ENCODE data around the gene NME9.

NME9 gene

GRCh38 chr3:138329984-138330293, 288 bp upstream of the NME9 start:
- Mint-ChIP-seq H3K9me3 (no peaks in the 10 kb centered on the region), H3K4me3 (peak overlapping the region; percentile 85), H3K27ac (peak overlapping the region; percentile 87), H3K27me3 (no peaks in the 10 kb centered on the region), H3K36me3 (ENCODE audit: low read depth) (no peaks in the 10 kb centered on the region), H3K4me1 (ENCODE audit: low read depth) (peaks cover 34% of the 10 kb centered on the region)
- no peak for DNase-seq

- no peak for DNase-seq
- peak overlapping the region; percentile 2 for H3K4me3 Mint-ChIP-seq
- no peaks in the 10 kb centered on the region for H3K27me3 Mint-ChIP-seq
- H3K36me3 Mint-ChIP-seq (ENCODE audit: low read depth) = no peaks in the 10 kb centered on the region
- peaks cover 47% of the 10 kb centered on the region for H3K4me1 Mint-ChIP-seq (ENCODE audit: low read depth)
- H3K27ac Mint-ChIP-seq = no peak overlapping the region
- H3K9me3 Mint-ChIP-seq = no peaks in the 10 kb centered on the region
Observed at GRCh38 chr3:138328341-138328740, 1.3 kb downstream of the NME9 start.

GRCh38 chr3:138327831-138328230, 1.8 kb downstream of the NME9 start:
- H3K27me3 Mint-ChIP-seq = no peaks in the 10 kb centered on the region
- no peaks in the 10 kb centered on the region for H3K36me3 Mint-ChIP-seq (ENCODE audit: low read depth)
- no peak for DNase-seq
- no peaks in the 10 kb centered on the region for H3K9me3 Mint-ChIP-seq
- H3K4me3 Mint-ChIP-seq = no peak overlapping the region
- no peak overlapping the region for H3K27ac Mint-ChIP-seq
- H3K4me1 Mint-ChIP-seq (ENCODE audit: low read depth) = peaks cover 48% of the 10 kb centered on the region

GRCh38 chr3:138326866-138327595, 2.6 kb downstream of the NME9 start:
- Mint-ChIP-seq H3K4me1 (ENCODE audit: low read depth) (peaks cover 52% of the 10 kb centered on the region), H3K36me3 (ENCODE audit: low read depth) (no peaks in the 10 kb centered on the region), H3K27me3 (no peaks in the 10 kb centered on the region), H3K27ac (no peak overlapping the region), H3K9me3 (no peaks in the 10 kb centered on the region), H3K4me3 (no peak overlapping the region)
- no peak for DNase-seq

GRCh38 chr3:138325990-138326389, 3.7 kb downstream of the NME9 start:
- Mint-ChIP-seq H3K36me3 (ENCODE audit: low read depth) (no peaks in the 10 kb centered on the region), H3K9me3 (no peaks in the 10 kb centered on the region), H3K27me3 (no peaks in the 10 kb centered on the region), H3K4me3 (no peak overlapping the region), H3K4me1 (ENCODE audit: low read depth) (peaks cover 54% of the 10 kb centered on the region), H3K27ac (no peak overlapping the region)
- DNase-seq = no peak

GRCh38 chr3:138323971-138324370, 5.7 kb downstream of the NME9 start:
- no peak overlapping the region for H3K27ac Mint-ChIP-seq
- no peak for DNase-seq
- no peak overlapping the region for H3K4me3 Mint-ChIP-seq
- no peaks in the 10 kb centered on the region for H3K27me3 Mint-ChIP-seq
- H3K9me3 Mint-ChIP-seq = no peaks in the 10 kb centered on the region
- no peaks in the 10 kb centered on the region for H3K36me3 Mint-ChIP-seq (ENCODE audit: low read depth)
- H3K4me1 Mint-ChIP-seq (ENCODE audit: low read depth) = peaks cover 43% of the 10 kb centered on the region

GRCh38 chr3:138317687-138318086, 12.0 kb downstream of the NME9 start:
- peaks cover 15% of the 10 kb centered on the region for H3K4me1 Mint-ChIP-seq (ENCODE audit: low read depth)
- DNase-seq = no peak
- H3K27ac Mint-ChIP-seq = no peak overlapping the region
- no peaks in the 10 kb centered on the region for H3K36me3 Mint-ChIP-seq (ENCODE audit: low read depth)
- H3K4me3 Mint-ChIP-seq = no peak overlapping the region
- H3K9me3 Mint-ChIP-seq = no peaks in the 10 kb centered on the region
- H3K27me3 Mint-ChIP-seq = no peaks in the 10 kb centered on the region

- Mint-ChIP-seq H3K9me3 (peaks cover 19% of the 10 kb centered on the region), H3K27ac (no peak overlapping the region), H3K4me1 (ENCODE audit: low read depth) (peaks cover 4% of the 10 kb centered on the region), H3K4me3 (no peak overlapping the region), H3K27me3 (no peaks in the 10 kb centered on the region), H3K36me3 (ENCODE audit: low read depth) (peaks cover 4% of the 10 kb centered on the region)
- no peak for DNase-seq
Observed at GRCh38 chr3:138314751-138315150, 14.9 kb downstream of the NME9 start.

- Mint-ChIP-seq H3K4me3 (no peak overlapping the region), H3K9me3 (peaks cover 32% of the 10 kb centered on the region), H3K27ac (no peak overlapping the region), H3K36me3 (ENCODE audit: low read depth) (peaks cover 20% of the 10 kb centered on the region), H3K27me3 (no peaks in the 10 kb centered on the region), H3K4me1 (ENCODE audit: low read depth) (peaks cover 4% of the 10 kb centered on the region)
- no peak for DNase-seq
Observed at GRCh38 chr3:138310494-138310893, 19.2 kb downstream of the NME9 start.

- DNase-seq = no peak
- Mint-ChIP-seq H3K36me3 (ENCODE audit: low read depth) (peaks cover 25% of the 10 kb centered on the region), H3K4me1 (ENCODE audit: low read depth) (no peaks in the 10 kb centered on the region), H3K4me3 (no peak overlapping the region), H3K27ac (no peak overlapping the region), H3K9me3 (peaks cover 32% of the 10 kb centered on the region), H3K27me3 (no peaks in the 10 kb centered on the region)
Observed at GRCh38 chr3:138308783-138309182, 20.9 kb downstream of the NME9 start.

GRCh38 chr3:138307899-138308298, 21.8 kb downstream of the NME9 start:
- H3K4me1 Mint-ChIP-seq (ENCODE audit: low read depth) = no peaks in the 10 kb centered on the region
- peaks cover 32% of the 10 kb centered on the region for H3K9me3 Mint-ChIP-seq
- H3K27ac Mint-ChIP-seq = no peak overlapping the region

GRCh38 chr3:138303474-138303873, 26.2 kb downstream of the NME9 start:
- Mint-ChIP-seq H3K27me3 (no peaks in the 10 kb centered on the region), H3K36me3 (ENCODE audit: low read depth) (peaks cover 41% of the 10 kb centered on the region), H3K4me1 (ENCODE audit: low read depth) (peaks cover 9% of the 10 kb centered on the region), H3K4me3 (no peak overlapping the region), H3K9me3 (peaks cover 11% of the 10 kb centered on the region), H3K27ac (no peak overlapping the region)
- no peak for DNase-seq

More at GRCh38 chr3:138307899-138308298, 21.8 kb downstream of the NME9 start:
- Mint-ChIP-seq H3K4me3 (no peak overlapping the region), H3K27me3 (no peaks in the 10 kb centered on the region), H3K36me3 (ENCODE audit: low read depth) (peaks cover 27% of the 10 kb centered on the region)
- no peak for DNase-seq

GRCh38 chr3:138300647-138301046, 29.0 kb downstream of the NME9 start:
- Mint-ChIP-seq H3K36me3 (ENCODE audit: low read depth) (peaks cover 52% of the 10 kb centered on the region), H3K27me3 (no peaks in the 10 kb centered on the region), H3K4me1 (ENCODE audit: low read depth) (peaks cover 32% of the 10 kb centered on the region), H3K27ac (peak overlapping the region; percentile 44), H3K9me3 (no peaks in the 10 kb centered on the region), H3K4me3 (no peak overlapping the region)
- no peak for DNase-seq

GRCh38 chr3:138297876-138298275, 31.8 kb downstream of the NME9 start:
- H3K27me3 Mint-ChIP-seq = no peaks in the 10 kb centered on the region
- peaks cover 67% of the 10 kb centered on the region for H3K36me3 Mint-ChIP-seq (ENCODE audit: low read depth)
- peak overlapping the region; percentile 96 for H3K27ac Mint-ChIP-seq
- DNase-seq = no peak
- H3K9me3 Mint-ChIP-seq = no peaks in the 10 kb centered on the region
- peaks cover 40% of the 10 kb centered on the region for H3K4me1 Mint-ChIP-seq (ENCODE audit: low read depth)
- H3K4me3 Mint-ChIP-seq = peak overlapping the region; percentile 8

- peak overlapping the region; percentile 96 for H3K27ac Mint-ChIP-seq
- peaks cover 40% of the 10 kb centered on the region for H3K4me1 Mint-ChIP-seq (ENCODE audit: low read depth)
- no peak for DNase-seq
- peak overlapping the region; percentile 61 for H3K4me3 Mint-ChIP-seq
- H3K9me3 Mint-ChIP-seq = no peaks in the 10 kb centered on the region
- H3K27me3 Mint-ChIP-seq = no peaks in the 10 kb centered on the region
- H3K36me3 Mint-ChIP-seq (ENCODE audit: low read depth) = peaks cover 67% of the 10 kb centered on the region
Observed at GRCh38 chr3:138297059-138297607, 32.5 kb downstream of the NME9 start.
